Activated B cell treated with CpG ODN at 0.5 μM for 24 hours (primary cell): ENCODE measurements around the gene HORMAD2. TPM values are rescaled to one million over a fixed set of nuclear protein-coding genes. Genes with fewer than 3 reads are reported as not detected.

ENCODE experiments used
- ATAC-seq: fragments of 200-7000 bp; cut with Tn5 transposase; one replicate; pipeline ENCODE4 v1.10.0; 2021; ENCODE audit warnings: low read depth, mild to moderate bottlenecking, moderate library complexity
- CTCF ChIA-PET: fragments of 350-600 bp; sonication (Branson Sonifier 250); formaldehyde crosslinking; loops from one replicate; lab custom pipeline; 2021; ENCODE audit warnings: antibody characterized with exemption; lab: Charles Lee
- POLR2A ChIA-PET: fragments of 350-600 bp; sonication (Branson Sonifier 250); formaldehyde crosslinking; loops from one replicate; lab custom pipeline; 2021; ENCODE audit warnings: antibody characterized with exemption; lab: Charles Lee
- DNase-seq: peaks from one replicate; pipeline ENCODE4 v3.0.0; 2022
- H3K27ac Mint-ChIP-seq: one replicate; pipeline ENCODE4 v1.8.0; 2020; ENCODE audit warnings: mixed read lengths
- H3K27me3 Mint-ChIP-seq: one replicate; pipeline ENCODE4 v1.8.0; 2021; ENCODE audit warnings: mixed read lengths
- H3K36me3 Mint-ChIP-seq: one replicate; pipeline ENCODE4 v1.8.0; 2021; ENCODE audit warnings: low read depth, mixed read lengths
- H3K4me1 Mint-ChIP-seq: one replicate; pipeline ENCODE4 v1.8.0; 2021; ENCODE audit warnings: mixed read lengths
- H3K4me3 Mint-ChIP-seq: one replicate; pipeline ENCODE4 v1.8.0; 2020; ENCODE audit warnings: mild to moderate bottlenecking, mixed read lengths
- H3K9me3 Mint-ChIP-seq: one replicate; pipeline ENCODE4 v1.8.0; 2020; ENCODE audit warnings: mixed read lengths
- CTCF ChIP-seq: fragments of 200-600 bp; IDR thresholded peaks from one replicate; pipeline ENCODE4 v1.8.0; 2022; ENCODE audit warnings: antibody characterized with exemption, mild to moderate bottlenecking
- intact Hi-C: fragments of 100-400 bp; cut with micrococcal nuclease; formaldehyde crosslinking; loops from one replicate; pipeline ENCODE4 v1.15.1; 2024
- total RNA-seq: library from RNA; stranded (reverse); gene quantifications from 2 replicates; pipeline ENCODE4 v1.2.3, GENCODE V29; 2022

HORMAD2 gene
- total RNA-seq, 1 donor from 2014 or later: not detected

GRCh38 chr22:30121960-30122359, 41.7 kb downstream of the HORMAD2 start:
- Mint-ChIP-seq H3K4me3 (no peak overlapping the region), H3K9me3 (peaks cover 3% of the 10 kb centered on the region), H3K36me3 (no peaks in the 10 kb centered on the region), H3K27me3 (peaks cover 8% of the 10 kb centered on the region), H3K27ac (no peak overlapping the region), H3K4me1 (no peaks in the 10 kb centered on the region)
- CTCF ChIA-PET: no interaction called here
- TF ChIP-seq CTCF: no peak
- no peak for DNase-seq
- intact Hi-C loops: no loop called here
- no peak for ATAC-seq
- POLR2A ChIA-PET: no interaction called here

GRCh38 chr22:30123463-30123862, 43.2 kb downstream of the HORMAD2 start:
- no peaks in the 10 kb centered on the region for H3K36me3 Mint-ChIP-seq
- ATAC-seq: no peak
- H3K27me3 Mint-ChIP-seq: peaks cover 13% of the 10 kb centered on the region
- intact Hi-C loops: no loop called here
- TF ChIP-seq CTCF: no peak
- H3K9me3 Mint-ChIP-seq: peaks cover 3% of the 10 kb centered on the region
- no peak overlapping the region for H3K4me3 Mint-ChIP-seq
- CTCF ChIA-PET: interaction anchor here (0.7 kb wide), 1 partner anchor 12 kb away, joined by 3 read pairs; no protein-coding TSS in a partner anchor
- DNase-seq: no peak
- POLR2A ChIA-PET: no interaction called here
- H3K4me1 Mint-ChIP-seq: no peaks in the 10 kb centered on the region
- no peak overlapping the region for H3K27ac Mint-ChIP-seq

- H3K4me1 Mint-ChIP-seq: no peaks in the 10 kb centered on the region
- ATAC-seq (no peak), DNase-seq (no peak)
- ChIA-PET CTCF (no interaction called here), POLR2A (no interaction called here)
- H3K4me3 Mint-ChIP-seq: no peak overlapping the region
- H3K9me3 Mint-ChIP-seq: peaks cover 3% of the 10 kb centered on the region
- intact Hi-C loops: no loop called here
- no peak for TF ChIP-seq CTCF
- peaks cover 9% of the 10 kb centered on the region for H3K27me3 Mint-ChIP-seq
- no peaks in the 10 kb centered on the region for H3K36me3 Mint-ChIP-seq
- H3K27ac Mint-ChIP-seq: no peak overlapping the region
These were observed 47.5 kb downstream of the HORMAD2 start for GRCh38 chr22:30127749-30128166.

- no peaks in the 10 kb centered on the region for H3K36me3 Mint-ChIP-seq
- TF ChIP-seq CTCF: no peak
- intact Hi-C loops: no loop called here
- ATAC-seq (no peak), DNase-seq (no peak)
- H3K27me3 Mint-ChIP-seq: peaks cover 8% of the 10 kb centered on the region
- H3K27ac Mint-ChIP-seq: no peak overlapping the region
- H3K4me1 Mint-ChIP-seq: no peaks in the 10 kb centered on the region
- peaks cover 3% of the 10 kb centered on the region for H3K9me3 Mint-ChIP-seq
- CTCF ChIA-PET: no interaction called here
- POLR2A ChIA-PET: no interaction called here
- H3K4me3 Mint-ChIP-seq: no peak overlapping the region
These were observed 48.2 kb downstream of the HORMAD2 start for GRCh38 chr22:30128511-30128910.

GRCh38 chr22:30129636-30130035, 49.4 kb downstream of the HORMAD2 start:
- peaks cover 8% of the 10 kb centered on the region for H3K27me3 Mint-ChIP-seq
- peaks cover 3% of the 10 kb centered on the region for H3K9me3 Mint-ChIP-seq
- ATAC-seq: no peak
- no peak for TF ChIP-seq CTCF
- ChIA-PET CTCF (no interaction called here), POLR2A (no interaction called here)
- no peak overlapping the region for H3K4me3 Mint-ChIP-seq
- no peak for DNase-seq
- no peak overlapping the region for H3K27ac Mint-ChIP-seq
- H3K36me3 Mint-ChIP-seq: no peaks in the 10 kb centered on the region
- no peaks in the 10 kb centered on the region for H3K4me1 Mint-ChIP-seq
- intact Hi-C loops: no loop called here
